ENCODE results near the gene TCF15. TPM values are rescaled to one million over a fixed set of nuclear protein-coding genes. Genes with fewer than 3 reads are reported as not detected.

TCF15 gene
- not detected in 2 replicates for total RNA-seq

GRCh38 chr20:610130-611046 lies at the start of gene TCF15:
Gene TCF15 (minus strand): TSS chr20:610309. CDS start chr20:610237, 72 bp downstream.
- intact Hi-C loops (cut with micrococcal nuclease), result no loop called here

- intact Hi-C loops (cut with micrococcal nuclease), result no loop called here
These were observed 48.7 kb upstream of the TCF15 start for GRCh38 chr20:658731-659291.

DNA sequence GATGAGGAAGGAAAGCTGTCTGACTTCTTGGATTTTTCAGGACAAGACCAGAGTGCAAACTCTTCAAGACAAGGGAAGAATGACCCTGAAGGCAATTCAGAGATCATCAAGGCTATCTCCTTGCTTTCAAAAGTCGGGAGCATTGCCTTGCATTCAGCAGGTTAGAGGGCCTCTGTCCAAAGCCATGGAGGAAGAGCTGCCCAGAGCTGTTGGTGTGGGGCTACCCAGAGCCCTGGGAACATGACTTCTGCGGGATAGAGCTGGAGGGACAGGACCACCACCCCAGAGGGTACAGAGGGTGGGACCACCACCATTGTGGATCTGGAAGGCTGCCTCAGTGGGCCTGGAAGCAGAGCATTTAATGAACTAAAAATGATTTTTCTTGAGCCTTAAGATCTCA lies 48.1 kb upstream of the TCF15 start:
- intact Hi-C loops (cut with micrococcal nuclease), result no loop called here

- intact Hi-C loops (cut with micrococcal nuclease), result no loop called here
These were observed 45.9 kb upstream of the TCF15 start for GRCh38 chr20:655726-656624.

- intact Hi-C loops (cut with micrococcal nuclease), result no loop called here
These were observed 44.3 kb upstream of the TCF15 start for GRCh38 chr20:654417-654750.

- intact Hi-C loops (cut with micrococcal nuclease), result loop anchor here (1.0 to 2.0 kb wide), 3 partner anchors 9 to 179 kb away; partner anchors contain the start of gene FAM110A
These were observed 43.7 kb upstream of the TCF15 start for GRCh38 chr20:653590-654416.

DNA sequence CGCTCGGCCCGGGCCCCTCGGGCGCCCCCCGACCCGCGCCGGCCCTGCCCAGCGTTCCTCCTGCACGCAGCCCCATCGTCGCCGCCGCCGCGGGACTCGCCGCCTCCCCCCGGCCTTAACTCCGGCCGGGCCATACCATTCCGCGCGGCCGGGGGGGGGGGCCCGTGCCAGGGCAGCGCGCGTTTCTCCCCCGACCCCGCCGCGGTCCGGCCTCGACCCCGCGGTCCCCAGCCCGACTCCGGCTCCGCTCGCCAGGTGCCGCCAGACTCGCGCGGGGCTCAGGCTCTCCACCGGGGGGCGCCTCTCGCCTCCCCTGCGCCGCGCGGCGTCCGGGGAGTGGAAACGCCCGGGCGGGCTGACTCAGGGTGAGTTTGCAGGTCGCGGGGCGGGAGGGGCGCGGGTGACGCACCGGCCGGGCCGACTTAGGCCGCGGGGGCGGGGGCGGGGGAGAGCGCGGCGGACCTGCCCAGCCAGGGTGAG lies 43.0 kb upstream of the TCF15 start, which contains the start of gene SRXN1:
TSS of gene SRXN1 (minus strand) at position 91 of the 480 bp plus-strand sequence. CDS start at position 76, 15 bp downstream.
- intact Hi-C loops (cut with micrococcal nuclease), result loop anchor here (1.0 to 2.0 kb wide), 3 partner anchors 8 to 180 kb away; partner anchors contain the start of gene FAM110A

DNA sequence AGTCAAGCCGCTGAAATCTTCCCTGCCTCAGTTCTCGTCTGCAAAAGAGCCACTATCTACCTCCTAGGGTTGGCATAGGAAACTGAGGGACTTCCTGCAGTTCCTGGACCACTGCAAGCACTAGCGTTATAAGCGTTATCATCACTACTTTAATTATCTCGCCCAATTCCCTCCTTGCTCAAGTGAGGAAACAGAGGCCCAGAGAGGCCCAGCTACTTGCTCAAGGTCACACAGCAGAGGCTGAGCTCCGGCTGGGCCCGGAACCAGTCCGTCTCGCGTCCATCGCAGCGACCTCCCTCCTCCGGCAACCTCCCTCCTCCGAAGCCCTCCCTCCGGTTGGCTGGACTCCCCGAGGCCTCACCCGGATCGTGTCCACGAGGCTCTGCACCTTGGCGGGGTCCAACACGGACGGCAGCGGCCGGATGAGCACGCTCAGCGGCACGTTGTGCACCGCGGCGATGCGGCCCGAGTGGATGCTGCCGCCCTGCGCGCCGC lies 42.6 kb upstream of the TCF15 start:
- intact Hi-C loops (cut with micrococcal nuclease), result loop anchor here (1.0 to 2.0 kb wide), 3 partner anchors 7 to 180 kb away; partner anchors contain the start of gene FAM110A

DNA sequence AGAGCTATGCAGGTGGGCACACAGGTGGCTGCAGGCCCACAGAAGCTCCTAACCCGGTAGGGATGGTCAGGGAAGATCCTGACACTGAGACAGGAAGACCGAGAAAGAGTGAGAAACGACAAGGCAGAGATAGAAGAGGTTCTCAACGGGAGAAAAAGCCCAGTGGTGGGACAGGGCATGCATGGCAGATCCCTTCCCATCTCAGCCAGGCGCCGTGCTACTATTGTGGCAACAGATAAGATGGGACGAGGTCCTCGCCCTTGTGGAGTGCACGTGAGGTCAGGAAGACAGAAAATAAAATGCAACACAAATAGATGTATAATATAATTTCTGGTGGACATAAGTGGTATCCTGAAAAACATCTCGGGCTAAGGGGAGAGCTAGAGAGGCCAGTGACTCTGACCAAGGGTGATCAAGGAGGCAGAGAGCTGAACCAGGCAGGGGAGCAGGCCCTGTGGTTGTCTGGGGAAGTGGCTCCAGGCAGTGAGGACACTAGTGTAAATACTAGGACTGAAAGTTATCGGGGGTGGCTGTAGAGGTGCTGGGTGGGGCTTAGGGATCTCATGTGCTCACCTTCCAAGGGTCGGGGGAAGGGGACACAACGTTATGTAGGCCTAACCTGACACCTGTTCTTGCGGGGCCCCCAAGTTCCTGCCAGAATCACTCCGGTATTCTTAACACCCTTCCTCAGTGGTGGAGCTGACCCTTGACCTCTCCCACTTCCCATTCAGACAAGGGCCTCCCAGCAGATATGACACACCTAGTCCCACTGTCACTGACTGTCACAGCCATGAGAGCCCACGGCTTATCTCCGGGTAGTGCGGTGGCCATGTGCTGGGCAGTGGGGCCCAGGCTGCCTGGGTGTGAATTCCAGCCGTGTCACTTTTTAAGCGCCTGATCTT lies 41.9 kb upstream of the TCF15 start:
- intact Hi-C loops (cut with micrococcal nuclease), result loop anchor here (2.0 kb wide), 2 partner anchors 107 to 181 kb away; partner anchors contain the start of gene FAM110A

- intact Hi-C loops (cut with micrococcal nuclease), result no loop called here
These were observed 40.8 kb upstream of the TCF15 start for GRCh38 chr20:650954-651353.

DNA sequence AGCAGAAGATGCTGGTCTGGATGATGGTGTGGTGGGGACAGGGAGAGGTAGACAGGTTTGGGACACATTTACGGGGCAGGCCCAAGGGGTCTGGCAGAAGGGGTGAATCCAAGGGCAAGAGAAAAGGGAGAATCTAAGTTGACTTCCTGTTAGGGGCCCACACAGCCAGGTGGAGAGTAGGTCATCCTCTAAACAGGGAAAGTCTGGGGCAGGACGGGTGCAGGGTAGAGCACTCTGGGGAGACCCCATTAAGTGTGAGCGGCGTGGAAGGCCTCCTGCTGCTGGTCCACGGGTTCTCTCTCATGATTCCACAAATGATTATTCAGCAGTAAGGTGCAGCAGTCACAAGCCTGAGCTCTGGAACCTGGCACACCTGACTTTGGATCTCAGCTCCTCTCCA lies 40.2 kb upstream of the TCF15 start:
- intact Hi-C loops (cut with micrococcal nuclease), result no loop called here

GRCh38 chr20:647479-648019 lies 37.4 kb upstream of the TCF15 start:
- intact Hi-C loops (cut with micrococcal nuclease), result loop anchor here (10.0 kb wide), 1 partner anchor 173 kb away; no protein-coding TSS in a partner anchor

DNA sequence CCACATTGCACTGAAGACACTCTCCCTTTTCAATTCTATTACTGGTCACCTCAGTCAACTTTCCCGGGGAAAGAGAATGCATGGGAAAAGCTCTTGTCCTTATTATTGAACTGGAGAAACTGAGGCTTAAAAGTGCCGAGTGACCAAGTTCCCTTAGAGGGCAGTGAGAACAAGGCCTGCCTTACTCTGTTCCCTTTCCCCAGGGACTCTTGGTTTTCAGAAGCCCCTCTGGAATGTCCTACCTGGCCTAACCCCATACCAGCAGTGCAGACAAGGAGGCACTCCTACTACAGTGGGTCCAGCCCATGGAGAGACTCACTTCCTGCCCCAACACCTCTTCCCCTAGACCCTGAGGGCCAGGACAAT lies 36.7 kb upstream of the TCF15 start:
- intact Hi-C loops (cut with micrococcal nuclease), result loop anchor here (10.0 kb wide), 1 partner anchor 172 kb away; no protein-coding TSS in a partner anchor

- intact Hi-C loops (cut with micrococcal nuclease), result loop anchor here (10.0 kb wide), 1 partner anchor 171 kb away; no protein-coding TSS in a partner anchor
These were observed 36.2 kb upstream of the TCF15 start for GRCh38 chr20:646107-646867.

DNA sequence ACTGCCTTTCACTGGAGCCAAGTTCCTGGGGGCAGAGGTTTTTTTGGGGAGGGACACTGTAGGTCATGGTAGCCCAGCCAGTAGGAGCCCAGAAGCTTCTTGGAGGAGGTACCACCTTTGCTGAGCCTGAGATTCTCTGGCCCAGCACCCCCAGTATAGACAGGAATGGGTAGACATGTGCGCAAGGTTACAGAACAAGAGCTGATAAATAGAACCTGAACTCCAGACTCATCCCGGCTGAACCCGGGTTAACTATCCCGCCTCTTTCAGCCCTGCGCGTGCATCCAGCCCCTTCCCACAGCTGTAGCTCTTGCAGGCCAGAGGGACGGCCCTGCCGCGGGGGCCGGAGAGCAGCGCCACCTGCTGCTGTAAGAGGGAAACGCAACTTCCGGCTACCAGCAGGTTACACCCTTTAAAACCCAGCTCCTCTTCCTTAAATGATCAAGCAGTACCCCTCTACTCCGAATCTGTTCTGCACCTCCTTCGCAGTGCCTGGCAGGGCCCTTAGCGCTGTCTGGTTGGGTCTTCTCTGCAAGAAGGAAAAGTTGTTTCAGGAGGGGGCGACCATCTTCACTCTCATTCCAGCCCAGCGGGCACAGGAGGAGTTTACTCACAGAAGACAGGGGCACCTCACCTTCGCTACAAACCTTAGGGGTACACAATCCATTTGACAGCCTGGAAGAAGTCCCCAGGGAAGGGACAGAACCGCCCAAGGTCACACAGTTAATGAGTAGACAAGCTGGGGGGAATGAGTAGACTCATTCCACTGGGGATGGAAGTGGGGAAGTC lies 35.4 kb upstream of the TCF15 start:
- intact Hi-C loops (cut with micrococcal nuclease), result loop anchor here (1.0 to 10.0 kb wide), 4 partner anchors 8 to 291 kb away; partner anchors contain the start of gene SRXN1

DNA sequence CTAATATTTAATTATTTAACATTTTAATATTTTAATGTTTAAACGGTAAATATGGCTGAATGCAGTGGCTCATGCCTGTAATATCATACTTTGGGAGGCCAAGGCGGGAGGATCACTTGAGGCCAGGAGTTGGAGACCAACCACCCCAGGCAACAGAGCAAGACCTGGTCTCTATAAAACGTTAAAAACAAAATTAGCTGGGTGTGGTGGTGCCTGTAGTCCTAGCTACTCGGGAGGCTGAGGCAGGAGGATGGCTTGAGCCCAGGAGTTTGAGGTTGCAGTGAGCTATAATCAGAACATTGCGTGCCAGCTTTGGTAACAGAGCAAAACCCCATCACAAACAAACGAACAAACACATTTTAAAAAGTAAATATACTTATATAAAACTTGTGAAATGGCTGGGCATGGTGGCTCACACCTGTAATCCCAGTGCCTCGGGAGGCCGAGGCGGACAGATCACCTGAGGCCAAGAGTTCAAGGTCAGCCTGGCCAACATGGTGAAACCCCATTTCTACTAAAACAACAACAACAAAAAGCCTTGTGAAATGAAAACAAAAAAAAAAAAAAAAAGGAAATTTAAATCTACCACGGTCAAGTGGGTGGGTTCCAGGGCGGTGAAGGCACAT lies 34.7 kb upstream of the TCF15 start:
- intact Hi-C loops (cut with micrococcal nuclease), result loop anchor here (1.0 to 10.0 kb wide), 4 partner anchors 8 to 291 kb away; partner anchors contain the start of gene SRXN1

Measured in T-helper 1 cell treated with Interleukin-12 subunit alpha and Interleukin-12 subunit beta and Interleukin-4 antibody, amounts not matched to agents 30 ng/mL and 1 ng/mL, for 36 hours (primary cell).